Body of pancreas (tissue), 4 donors: Measurements from ENCODE around the gene RAB6A. TPM values are rescaled to one million over a fixed set of nuclear protein-coding genes. Genes with fewer than 3 reads are reported as not detected.
"Not testable (repeated sequence)": the region's sequence is repeated elsewhere in the genome, so short reads cannot be mapped to it uniquely, and the experiment has no call there.

Experiments
- ATAC-seq: fragments of 150-250 bp; one replicate; pipeline ENCODE4 v1.9.1; 2016
- DNase-seq, 4 donors: peaks; one replicate each; pipeline ENCODE4 v3.0.0-alpha.2; 2019
- H3K27ac ChIP-seq, 4 donors: fragments of 200-600 bp; sonication (generic); 1 replicate in 3 of 4; 2 replicates in 1 of 4; pipeline versions ENCODE4 v1.5.1 to v1.6.1; 2016 to 2019; ENCODE audit warnings: mild to moderate bottlenecking in 1 of 4, mixed read lengths in 1 of 4, moderate library complexity in 1 of 4
- H3K27me3 ChIP-seq, 2 donors: fragments of 200-600 bp; sonication (generic); one replicate each; pipeline ENCODE4 v1.6.0; 2016; ENCODE audit warnings: mild to moderate bottlenecking in 1 of 2
- H3K36me3 ChIP-seq, 2 donors: fragments of 200-600 bp; sonication (generic); replicated peaks in 1 of 2; 2 replicates each; pipeline ENCODE4 v1.5.1; 2016; ENCODE audit warnings: low read depth in 2 of 2; ENCODE audit not compliant: insufficient read depth in 1 of 2
- H3K4me1 ChIP-seq: fragments of 200-600 bp; sonication (generic); one replicate; pipeline ENCODE4 v1.6.0; 2016
- H3K4me3 ChIP-seq, 2 donors: fragments of 200-600 bp; sonication (generic); 1 replicate in 1 of 2; 2 replicates in 1 of 2; pipeline ENCODE4 v1.5.1; 2016 to 2019
- H3K9me3 ChIP-seq, 3 donors: fragments of 200-600 bp; sonication (generic); 1 replicate in 2 of 3; 2 replicates in 1 of 3; pipeline ENCODE4 v1.5.1; 2016
- CTCF ChIP-seq, 7 experiments: fragments of 450-650 bp in 4 of 7; fragments of 200-600 bp in 3 of 7; sonication (generic) in 3 of 7; IDR thresholded peaks; one replicate each; pipeline ENCODE4 v1.5.1; 2016 to 2019; ENCODE audit warnings: antibody characterized with exemption in 7 of 7
- POLR2A ChIP-seq, 3 donors: fragments of 450-650 bp; IDR thresholded peaks; one replicate each; pipeline ENCODE4 v1.6.1; 2016; ENCODE audit warnings: antibody characterized with exemption in 3 of 3, mild to moderate bottlenecking in 2 of 3
- WGBS, 2 donors: methylation state at CpG; one replicate each; pipeline ENCODE4 v1.1.5; 2017; 5-methylcytosine and 5-hydroxymethylcytosine counted together
- intact Hi-C: fragments of 100-400 bp; cut with DNase I; formaldehyde crosslinking; loops from one replicate; pipeline ENCODE4 v1.15.1; 2023
- total RNA-seq, 2 donors: library from RNA; depleted of rRNA; stranded (reverse); fragments of >200 nt; gene quantifications; one replicate each; pipeline ENCODE4 v1.1.0, GENCODE V29; 2016

RAB6A gene
- total RNA-seq, 2 donors from 2014 or later: 54.5 to 92.0 TPM

GRCh38 chr11:73784080-73784634, 23.3 kb upstream of the RAB6A start:
- peaks cover 20% of the 10 kb centered on the region for H3K4me1 ChIP-seq
- 81 to 92% methylated on average over 6 of the region's 6 CpGs for WGBS, 2 donors
- intact Hi-C loops: no loop called here
- no peaks in the 10 kb centered on the region for H3K27me3 ChIP-seq
- no peak overlapping the region for H3K27ac ChIP-seq
- H3K4me3 ChIP-seq: no peak overlapping the region
- no peaks in the 10 kb centered on the region for H3K36me3 ChIP-seq
- ATAC-seq (no peak), DNase-seq (no peak)
- no peaks in the 10 kb centered on the region for H3K9me3 ChIP-seq
- TF ChIP-seq CTCF (IDR thresholded peaks at IDR 0.05): no peak
- TF ChIP-seq POLR2A (IDR thresholded peaks at IDR 0.05): no peak

GRCh38 chr11:73783483-73784020, 22.7 kb upstream of the RAB6A start:
- H3K36me3 ChIP-seq: no peaks in the 10 kb centered on the region
- H3K4me1 ChIP-seq: peaks cover 20% of the 10 kb centered on the region
- no peak overlapping the region for H3K4me3 ChIP-seq
- H3K27me3 ChIP-seq: no peaks in the 10 kb centered on the region
- intact Hi-C loops: no loop called here
- no peak for ATAC-seq
- 91% methylated on average over 5 of the region's 5 CpGs for WGBS, 2 donors
- no peaks in the 10 kb centered on the region for H3K9me3 ChIP-seq
- TF ChIP-seq CTCF (IDR thresholded peaks at IDR 0.05) (no peak), POLR2A (IDR thresholded peaks at IDR 0.05) (no peak)
- no peak overlapping the region for H3K27ac ChIP-seq
- DNase-seq: no peak

- 90 to 93% methylated on average over 6 of the region's 6 CpGs for WGBS, 2 donors
- Histone ChIP-seq H3K9me3 (no peaks in the 10 kb centered on the region), H3K27me3 (no peaks in the 10 kb centered on the region), H3K4me1 (peaks cover 12% of the 10 kb centered on the region), H3K4me3 (no peak overlapping the region), H3K27ac (no peak overlapping the region), H3K36me3 (no peaks in the 10 kb centered on the region)
- TF ChIP-seq CTCF (IDR thresholded peaks at IDR 0.05): no peak
- no peak for TF ChIP-seq POLR2A (IDR thresholded peaks at IDR 0.05)
- intact Hi-C loops: no loop called here
- no peak for ATAC-seq
- no peak for DNase-seq
Observed at GRCh38 chr11:73781303-73781702, 20.4 kb upstream of the RAB6A start.

- no peaks in the 10 kb centered on the region for H3K9me3 ChIP-seq
- H3K4me1 ChIP-seq: peaks cover 12% of the 10 kb centered on the region
- TF ChIP-seq POLR2A (IDR thresholded peaks at IDR 0.05) (peak; percentile 30 to 80 (median 76)), CTCF (IDR thresholded peaks at IDR 0.05) (peak in 2 of 7 experiments; percentile 2 to 17)
- H3K4me3 ChIP-seq: peak overlapping the region in 1 of 2 donors; percentile 9
- H3K36me3 ChIP-seq: no peaks in the 10 kb centered on the region
- 0% methylated on average over 19 to 30 of the region's 30 CpGs for WGBS, 2 donors
- peak; percentile 99 for DNase-seq
- H3K27ac ChIP-seq: peak overlapping the region; percentile 90 to 98 (median 92)
- H3K27me3 ChIP-seq: no peaks in the 10 kb centered on the region
- ATAC-seq: peak; percentile 99
- intact Hi-C loops: no loop called here
Observed at GRCh38 chr11:73779084-73779902, 18.4 kb upstream of the RAB6A start.

- intact Hi-C loops, H3K36me3 ChIP-seq, H3K4me1 ChIP-seq, H3K4me3 ChIP-seq, H3K27ac ChIP-seq, H3K27me3 ChIP-seq, ATAC-seq, DNase-seq, H3K9me3 ChIP-seq: not testable (repeated sequence)
- 87 to 92% methylated on average over 7 of the region's 7 CpGs for WGBS, 2 donors
Observed at GRCh38 chr11:73770811-73771210, 9.9 kb upstream of the RAB6A start.
